ENCODE data around the gene FBF1.
"Not testable (repeated sequence)": the region's sequence is repeated elsewhere in the genome, so short reads cannot be mapped to it uniquely, and the experiment has no call there.

Gene FBF1

GRCh38 chr17:75875940-75876189 is 65.0 kb downstream of the FBF1 start:
- Histone ChIP-seq H3K9me3 (ENCODE audit: low read length) (no peaks in the 10 kb centered on the region), H3K4me1 (ENCODE audit: insufficient read depth, low read length) (peaks cover 53% of the 10 kb centered on the region), H3K27me3 (ENCODE audit: control insufficient read depth in 1 of 2, insufficient read depth in 2 of 2, low read length in 2 of 2) (no peaks in the 10 kb centered on the region), H3K9ac (ENCODE audit: low read length) (peak overlapping the region; percentile 25), H3K27ac (ENCODE audit: low read depth, low read length) (peak overlapping the region; percentile 88), H3K4me3 (ENCODE audit: low read depth in 1 of 2, low read length in 2 of 2) (peak overlapping the region; percentile 21 to 91), H3K36me3 (ENCODE audit: insufficient read depth, low read length) (peaks cover 24% of the 10 kb centered on the region)

DNA sequence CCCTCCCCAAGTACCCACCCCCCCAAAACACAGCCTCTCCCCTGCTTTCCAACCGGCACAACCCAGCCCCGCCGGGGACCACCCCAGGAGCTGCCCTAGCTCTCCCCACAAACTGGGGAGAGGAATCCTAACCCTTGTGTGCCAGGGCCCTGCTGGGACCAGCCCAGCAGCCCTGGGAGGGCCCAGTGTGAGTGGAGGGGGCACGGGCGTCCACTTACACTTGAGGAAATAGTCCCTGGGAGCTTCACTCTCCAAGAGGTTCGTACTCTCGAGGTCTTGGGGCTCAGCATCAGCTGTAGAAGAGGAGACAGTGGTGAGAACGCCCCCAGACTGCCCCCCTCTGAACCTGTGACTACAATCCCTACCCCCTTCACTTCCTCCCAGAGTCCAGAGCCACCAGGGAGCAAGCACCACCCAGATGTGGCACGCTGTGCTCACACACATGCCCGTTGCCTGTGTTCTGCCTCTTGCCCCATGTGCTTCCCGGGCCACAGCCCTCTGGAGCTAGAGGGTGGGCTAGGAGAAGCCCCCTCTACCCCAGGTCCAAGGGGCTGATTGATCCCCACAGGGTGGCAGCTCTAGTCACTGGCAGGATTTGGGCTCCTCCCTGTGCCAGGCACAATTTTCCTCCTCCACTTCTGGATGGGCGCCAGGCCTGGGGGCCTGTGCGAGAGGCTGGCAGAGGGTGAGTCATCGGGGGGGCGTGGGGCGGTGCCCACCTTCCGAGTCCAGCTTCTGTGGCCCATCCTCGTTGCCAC is 65.5 kb downstream of the FBF1 start:
- H3K27me3 ChIP-seq (ENCODE audit: control insufficient read depth in 1 of 2, insufficient read depth in 2 of 2, low read length in 2 of 2): no peaks in the 10 kb centered on the region
- peak overlapping the region; percentile 88 for H3K27ac ChIP-seq (ENCODE audit: low read depth, low read length)
- peak overlapping the region; percentile 21 to 91 for H3K4me3 ChIP-seq (ENCODE audit: low read depth in 1 of 2, low read length in 2 of 2)
- H3K9ac ChIP-seq (ENCODE audit: low read length): peak overlapping the region; percentile 25
- H3K9me3 ChIP-seq (ENCODE audit: low read length): no peaks in the 10 kb centered on the region
- peaks cover 24% of the 10 kb centered on the region for H3K36me3 ChIP-seq (ENCODE audit: insufficient read depth, low read length)
- peaks cover 58% of the 10 kb centered on the region for H3K4me1 ChIP-seq (ENCODE audit: insufficient read depth, low read length)

GRCh38 chr17:75874323-75875181 is 66.3 kb downstream of the FBF1 start:
- H3K27me3 ChIP-seq (ENCODE audit: control insufficient read depth in 1 of 2, insufficient read depth in 2 of 2, low read length in 2 of 2): no peaks in the 10 kb centered on the region
- peak overlapping the region; percentile 88 for H3K27ac ChIP-seq (ENCODE audit: low read depth, low read length)
- no peaks in the 10 kb centered on the region for H3K9me3 ChIP-seq (ENCODE audit: low read length)
- H3K4me1 ChIP-seq (ENCODE audit: insufficient read depth, low read length): peaks cover 66% of the 10 kb centered on the region
- H3K4me3 ChIP-seq (ENCODE audit: low read depth in 1 of 2, low read length in 2 of 2): peak overlapping the region in 1 of 2 donors; percentile 91
- H3K9ac ChIP-seq (ENCODE audit: low read length): peak overlapping the region; percentile 45
- H3K36me3 ChIP-seq (ENCODE audit: insufficient read depth, low read length): peaks cover 24% of the 10 kb centered on the region

- Histone ChIP-seq H3K27me3 (ENCODE audit: control insufficient read depth in 1 of 2, insufficient read depth in 2 of 2, low read length in 2 of 2) (no peaks in the 10 kb centered on the region), H3K27ac (ENCODE audit: low read depth, low read length) (peak overlapping the region; percentile 88), H3K4me3 (ENCODE audit: low read depth in 1 of 2, low read length in 2 of 2) (no peak overlapping the region), H3K36me3 (ENCODE audit: insufficient read depth, low read length) (peaks cover 24% of the 10 kb centered on the region), H3K9me3 (ENCODE audit: low read length) (no peaks in the 10 kb centered on the region), H3K9ac (ENCODE audit: low read length) (peak overlapping the region; percentile 45), H3K4me1 (ENCODE audit: insufficient read depth, low read length) (peaks cover 71% of the 10 kb centered on the region)
Observed at GRCh38 chr17:75873587-75874322, 67.1 kb downstream of the FBF1 start.

- Histone ChIP-seq H3K36me3 (ENCODE audit: insufficient read depth, low read length) (peaks cover 24% of the 10 kb centered on the region), H3K9ac (ENCODE audit: low read length) (peak overlapping the region; percentile 45), H3K27me3 (ENCODE audit: control insufficient read depth in 1 of 2, insufficient read depth in 2 of 2, low read length in 2 of 2) (no peaks in the 10 kb centered on the region), H3K27ac (ENCODE audit: low read depth, low read length) (peak overlapping the region; percentile 88), H3K4me3 (ENCODE audit: low read depth in 1 of 2, low read length in 2 of 2) (peak overlapping the region in 1 of 2 donors; percentile 15), H3K9me3 (ENCODE audit: low read length) (no peaks in the 10 kb centered on the region), H3K4me1 (ENCODE audit: insufficient read depth, low read length) (peaks cover 70% of the 10 kb centered on the region)
Observed at GRCh38 chr17:75872434-75873351, 68.1 kb downstream of the FBF1 start.

DNA sequence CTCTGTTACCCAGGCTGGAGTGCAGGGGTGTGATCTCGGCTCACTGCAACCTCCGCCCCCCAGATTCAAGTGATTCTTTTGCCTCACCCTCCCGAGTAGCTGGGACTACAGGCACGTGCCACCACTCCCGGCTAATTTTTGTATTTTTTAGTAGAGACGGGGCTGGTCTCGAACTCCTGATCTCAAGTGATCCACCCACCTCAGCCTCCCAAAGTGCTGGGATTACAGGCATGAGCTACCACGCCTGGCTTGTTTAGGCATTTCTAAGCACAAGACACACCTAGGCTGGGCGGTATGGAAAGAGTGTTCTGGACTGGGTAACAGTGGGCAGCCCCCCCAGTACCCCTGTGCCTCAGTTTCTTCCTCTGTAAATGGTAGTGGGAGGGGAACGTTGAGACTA is 70.6 kb downstream of the FBF1 start:
- Histone ChIP-seq H3K27ac (ENCODE audit: low read depth, low read length) (peak overlapping the region; percentile 78), H3K9ac (ENCODE audit: low read length) (peak overlapping the region; percentile 29), H3K36me3 (ENCODE audit: insufficient read depth, low read length) (peaks cover 17% of the 10 kb centered on the region), H3K4me1 (ENCODE audit: insufficient read depth, low read length) (peaks cover 53% of the 10 kb centered on the region)
- not testable (repeated sequence) for H3K27me3 ChIP-seq (ENCODE audit: control insufficient read depth in 1 of 2, insufficient read depth in 2 of 2, low read length in 2 of 2); H3K4me3 ChIP-seq (ENCODE audit: low read depth in 1 of 2, low read length in 2 of 2); H3K9me3 ChIP-seq (ENCODE audit: low read length)

- H3K4me3 ChIP-seq (ENCODE audit: low read depth in 1 of 2, low read length in 2 of 2): peak overlapping the region in 1 of 2 donors; percentile 44
- peak overlapping the region; percentile 29 for H3K9ac ChIP-seq (ENCODE audit: low read length)
- H3K4me1 ChIP-seq (ENCODE audit: insufficient read depth, low read length): peaks cover 46% of the 10 kb centered on the region
- H3K36me3 ChIP-seq (ENCODE audit: insufficient read depth, low read length): peaks cover 10% of the 10 kb centered on the region
- no peaks in the 10 kb centered on the region for H3K27me3 ChIP-seq (ENCODE audit: control insufficient read depth in 1 of 2, insufficient read depth in 2 of 2, low read length in 2 of 2)
- H3K9me3 ChIP-seq (ENCODE audit: low read length): no peaks in the 10 kb centered on the region
- peak overlapping the region; percentile 78 for H3K27ac ChIP-seq (ENCODE audit: low read depth, low read length)
Observed at GRCh38 chr17:75869282-75870141, 71.3 kb downstream of the FBF1 start.

GRCh38 chr17:75868730-75869281 is 72.0 kb downstream of the FBF1 start:
- H3K27me3 ChIP-seq (ENCODE audit: control insufficient read depth in 1 of 2, insufficient read depth in 2 of 2, low read length in 2 of 2); H3K9me3 ChIP-seq (ENCODE audit: low read length); H3K9ac ChIP-seq (ENCODE audit: low read length); H3K4me3 ChIP-seq (ENCODE audit: low read depth in 1 of 2, low read length in 2 of 2); H3K36me3 ChIP-seq (ENCODE audit: insufficient read depth, low read length): not testable (repeated sequence)
- Histone ChIP-seq H3K4me1 (ENCODE audit: insufficient read depth, low read length) (peaks cover 38% of the 10 kb centered on the region), H3K27ac (ENCODE audit: low read depth, low read length) (peak overlapping the region; percentile 78)

- not testable (repeated sequence) for H3K4me3 ChIP-seq (ENCODE audit: low read depth in 1 of 2, low read length in 2 of 2); H3K27ac ChIP-seq (ENCODE audit: low read depth, low read length); H3K36me3 ChIP-seq (ENCODE audit: insufficient read depth, low read length); H3K9me3 ChIP-seq (ENCODE audit: low read length); H3K27me3 ChIP-seq (ENCODE audit: control insufficient read depth in 1 of 2, insufficient read depth in 2 of 2, low read length in 2 of 2); H3K9ac ChIP-seq (ENCODE audit: low read length)
- peaks cover 18% of the 10 kb centered on the region for H3K4me1 ChIP-seq (ENCODE audit: insufficient read depth, low read length)
Observed at GRCh38 chr17:75865404-75866188, 75.2 kb downstream of the FBF1 start.

Measured in muscle layer of colon (tissue), 2 donors.